ENCODE measurements around the gene ATP1A2.

GRCh38 chr1:160171354-160171753 lies 55.8 kb downstream of the ATP1A2 start:
- TF ChIP-seq CTCF (IDR thresholded peaks at IDR 0.05) = no peak
- no peak for TF ChIP-seq POLR2A (IDR thresholded peaks at IDR 0.05)
